IMR-90 (cell line): ENCODE results near the gene ZNF276.

ENCODE experiments used
- POLR2A ChIP-seq: IDR thresholded peaks from 2 replicates; pipeline ENCODE4 v1.6.1; 2012; ENCODE audit warnings: mild to moderate bottlenecking, low read depth, low read length
- TF ChIP-seq, protein P1 (sequence below): conservative IDR thresholded peaks from 2 replicates; pipeline ENCODE4 v1.5.1; 2012; ENCODE audit warnings: mild to moderate bottlenecking, low read depth, low read length, improper control_type of control experiment

DNA sequence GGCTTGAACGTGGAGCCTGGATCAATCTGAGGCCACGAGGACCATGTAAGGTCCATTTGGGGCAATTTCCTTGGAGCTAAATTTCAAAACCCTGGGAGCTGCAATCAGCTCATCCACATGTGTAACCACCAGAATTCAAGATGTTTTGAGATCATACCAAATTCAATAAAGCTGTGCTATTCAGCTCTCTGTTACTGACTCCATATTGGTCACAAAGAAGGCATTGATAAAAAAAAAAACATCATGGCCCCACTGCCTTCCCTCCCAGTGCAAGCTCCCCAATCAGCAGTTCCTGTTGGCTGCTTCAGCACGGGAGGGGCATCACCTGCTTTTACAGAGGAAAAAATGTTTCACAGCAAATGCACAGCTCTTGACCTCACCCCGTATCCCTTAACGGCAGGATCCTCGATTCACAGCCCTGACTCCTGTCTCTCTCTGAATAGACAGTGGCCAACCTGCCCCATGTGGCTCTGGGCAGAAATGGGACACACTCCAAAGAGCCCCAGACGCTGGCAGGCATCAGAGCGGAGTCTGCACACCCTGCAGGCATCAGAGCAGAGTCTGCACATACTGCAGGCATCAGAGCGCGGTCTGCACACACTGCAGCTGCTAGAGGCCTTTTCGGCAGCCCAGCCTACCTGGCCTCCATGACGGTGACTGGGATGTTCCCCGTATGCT lies 58.0 kb downstream of the ZNF276 start:
- no peak for TF ChIP-seq POLR2A
- TF ChIP-seq, protein P1, sequence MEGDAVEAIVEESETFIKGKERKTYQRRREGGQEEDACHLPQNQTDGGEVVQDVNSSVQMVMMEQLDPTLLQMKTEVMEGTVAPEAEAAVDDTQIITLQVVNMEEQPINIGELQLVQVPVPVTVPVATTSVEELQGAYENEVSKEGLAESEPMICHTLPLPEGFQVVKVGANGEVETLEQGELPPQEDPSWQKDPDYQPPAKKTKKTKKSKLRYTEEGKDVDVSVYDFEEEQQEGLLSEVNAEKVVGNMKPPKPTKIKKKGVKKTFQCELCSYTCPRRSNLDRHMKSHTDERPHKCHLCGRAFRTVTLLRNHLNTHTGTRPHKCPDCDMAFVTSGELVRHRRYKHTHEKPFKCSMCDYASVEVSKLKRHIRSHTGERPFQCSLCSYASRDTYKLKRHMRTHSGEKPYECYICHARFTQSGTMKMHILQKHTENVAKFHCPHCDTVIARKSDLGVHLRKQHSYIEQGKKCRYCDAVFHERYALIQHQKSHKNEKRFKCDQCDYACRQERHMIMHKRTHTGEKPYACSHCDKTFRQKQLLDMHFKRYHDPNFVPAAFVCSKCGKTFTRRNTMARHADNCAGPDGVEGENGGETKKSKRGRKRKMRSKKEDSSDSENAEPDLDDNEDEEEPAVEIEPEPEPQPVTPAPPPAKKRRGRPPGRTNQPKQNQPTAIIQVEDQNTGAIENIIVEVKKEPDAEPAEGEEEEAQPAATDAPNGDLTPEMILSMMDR = no peak
